ENCODE data around the gene POMGNT2. TPM values are rescaled to one million over a fixed set of nuclear protein-coding genes. Genes with fewer than 3 reads are reported as not detected.

Gene POMGNT2
- total and polyA plus RNA-seq, 2 donors (not counting 1 experiment from before 2014, with no cell fraction given) = 7.9 to 12.7 TPM

DNA sequence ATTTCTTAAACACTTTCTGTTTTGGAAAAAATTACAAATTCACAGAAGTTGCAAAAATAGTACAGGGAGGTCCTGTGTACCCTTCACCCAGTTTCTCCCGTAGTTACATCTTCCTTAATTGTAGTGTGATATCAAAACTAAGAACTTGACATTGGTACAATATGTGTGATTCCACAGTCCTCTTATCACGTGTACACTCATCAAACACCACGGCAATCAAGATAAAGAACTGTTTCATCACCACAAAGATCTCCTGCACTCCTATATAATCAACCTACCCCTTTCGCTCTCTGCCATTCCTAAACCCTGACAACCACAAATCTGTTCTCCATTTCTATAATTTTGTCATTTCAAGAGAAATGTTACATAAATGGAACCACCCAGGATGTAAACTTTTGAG, 31.4 kb downstream of the POMGNT2 start:
- H3K27me3 ChIP-seq (ENCODE audit: control insufficient read depth, insufficient read depth, low read length) = no peaks in the 10 kb centered on the region
- H3K27ac ChIP-seq (ENCODE audit: insufficient read depth, low read length) = no peak overlapping the region
- no peak overlapping the region for H3K9ac ChIP-seq (ENCODE audit: insufficient read depth, low read length)
- H2AFZ ChIP-seq (ENCODE audit: low read length) = no peak overlapping the region
- no peak for TF ChIP-seq EZH2 (IDR thresholded peaks at IDR 0.05; ENCODE audit: low read length, missing control alignments)
- TF ChIP-seq, protein P1, sequence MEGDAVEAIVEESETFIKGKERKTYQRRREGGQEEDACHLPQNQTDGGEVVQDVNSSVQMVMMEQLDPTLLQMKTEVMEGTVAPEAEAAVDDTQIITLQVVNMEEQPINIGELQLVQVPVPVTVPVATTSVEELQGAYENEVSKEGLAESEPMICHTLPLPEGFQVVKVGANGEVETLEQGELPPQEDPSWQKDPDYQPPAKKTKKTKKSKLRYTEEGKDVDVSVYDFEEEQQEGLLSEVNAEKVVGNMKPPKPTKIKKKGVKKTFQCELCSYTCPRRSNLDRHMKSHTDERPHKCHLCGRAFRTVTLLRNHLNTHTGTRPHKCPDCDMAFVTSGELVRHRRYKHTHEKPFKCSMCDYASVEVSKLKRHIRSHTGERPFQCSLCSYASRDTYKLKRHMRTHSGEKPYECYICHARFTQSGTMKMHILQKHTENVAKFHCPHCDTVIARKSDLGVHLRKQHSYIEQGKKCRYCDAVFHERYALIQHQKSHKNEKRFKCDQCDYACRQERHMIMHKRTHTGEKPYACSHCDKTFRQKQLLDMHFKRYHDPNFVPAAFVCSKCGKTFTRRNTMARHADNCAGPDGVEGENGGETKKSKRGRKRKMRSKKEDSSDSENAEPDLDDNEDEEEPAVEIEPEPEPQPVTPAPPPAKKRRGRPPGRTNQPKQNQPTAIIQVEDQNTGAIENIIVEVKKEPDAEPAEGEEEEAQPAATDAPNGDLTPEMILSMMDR (conservative IDR thresholded peaks at IDR 0.05 in 1 of 2, IDR thresholded peaks at IDR 0.05 in 1 of 2; ENCODE audit: low read depth in 1 of 2, low read length in 2 of 2) = no peak
- no peaks in the 10 kb centered on the region for H3K4me1 ChIP-seq (ENCODE audit: control insufficient read depth, extremely low read depth, insufficient read depth, low read length)
- H3K36me3 ChIP-seq (ENCODE audit: control insufficient read depth, insufficient read depth, low read length) = no peaks in the 10 kb centered on the region
- H3K9me3 ChIP-seq (ENCODE audit: control insufficient read depth, insufficient read depth, low read depth, low read length) = no peaks in the 10 kb centered on the region
- H3K4me3 ChIP-seq (replicated peaks in 1 of 4; ENCODE audit: control extremely low read depth in 1 of 4, insufficient read depth in 1 of 4, low read depth in 3 of 4, low read length in 4 of 4) = no peak overlapping the region
- DNase-seq (ENCODE audit: low read depth in 2 of 2) = no peak
- H3K79me2 ChIP-seq (ENCODE audit: control insufficient read depth, insufficient read depth, low read length) = no peaks in the 10 kb centered on the region
- no peak overlapping the region for H3K4me2 ChIP-seq (ENCODE audit: extremely low read depth, insufficient read depth, low read length)
- no peaks in the 10 kb centered on the region for H4K20me1 ChIP-seq (ENCODE audit: control insufficient read depth, extremely low read depth, insufficient read depth, low read length)

DNA sequence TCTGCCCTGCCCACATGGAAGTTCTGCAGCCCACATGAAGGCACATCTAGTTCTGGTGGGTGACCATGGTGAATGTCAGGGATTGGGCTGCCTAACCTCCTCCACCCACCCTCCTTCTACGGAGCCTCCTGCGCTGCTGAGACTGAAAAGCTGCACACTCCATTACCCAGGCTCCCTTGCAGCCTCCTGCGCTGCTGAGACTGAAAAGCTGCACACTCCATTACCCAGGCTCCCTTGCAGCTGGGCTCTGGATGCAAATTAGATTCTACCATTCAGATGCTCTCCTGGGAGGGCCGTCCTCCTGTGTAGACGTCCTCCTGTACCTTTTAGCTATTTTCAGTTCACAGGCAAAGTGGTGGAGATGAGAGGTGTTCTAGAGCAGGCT, 32.1 kb downstream of the POMGNT2 start:
- no peaks in the 10 kb centered on the region for H3K36me3 ChIP-seq (ENCODE audit: control insufficient read depth, insufficient read depth, low read length)
- no peak overlapping the region for H3K9ac ChIP-seq (ENCODE audit: insufficient read depth, low read length)
- no peak overlapping the region for H3K27ac ChIP-seq (ENCODE audit: insufficient read depth, low read length)
- no peaks in the 10 kb centered on the region for H3K4me1 ChIP-seq (ENCODE audit: control insufficient read depth, extremely low read depth, insufficient read depth, low read length)
- H4K20me1 ChIP-seq (ENCODE audit: control insufficient read depth, extremely low read depth, insufficient read depth, low read length) = no peaks in the 10 kb centered on the region
- no peak overlapping the region for H2AFZ ChIP-seq (ENCODE audit: low read length)
- no peaks in the 10 kb centered on the region for H3K79me2 ChIP-seq (ENCODE audit: control insufficient read depth, insufficient read depth, low read length)
- no peaks in the 10 kb centered on the region for H3K27me3 ChIP-seq (ENCODE audit: control insufficient read depth, insufficient read depth, low read length)
- DNase-seq (ENCODE audit: low read depth in 2 of 2) = no peak
- no peak overlapping the region for H3K4me3 ChIP-seq (replicated peaks in 1 of 4; ENCODE audit: control extremely low read depth in 1 of 4, insufficient read depth in 1 of 4, low read depth in 3 of 4, low read length in 4 of 4)
- TF ChIP-seq, protein P1 (conservative IDR thresholded peaks at IDR 0.05 in 1 of 2, IDR thresholded peaks at IDR 0.05 in 1 of 2; ENCODE audit: low read depth in 1 of 2, low read length in 2 of 2) = no peak
- no peak for TF ChIP-seq EZH2 (IDR thresholded peaks at IDR 0.05; ENCODE audit: low read length, missing control alignments)
- no peak overlapping the region for H3K4me2 ChIP-seq (ENCODE audit: extremely low read depth, insufficient read depth, low read length)
- no peaks in the 10 kb centered on the region for H3K9me3 ChIP-seq (ENCODE audit: control insufficient read depth, insufficient read depth, low read depth, low read length)

DNA sequence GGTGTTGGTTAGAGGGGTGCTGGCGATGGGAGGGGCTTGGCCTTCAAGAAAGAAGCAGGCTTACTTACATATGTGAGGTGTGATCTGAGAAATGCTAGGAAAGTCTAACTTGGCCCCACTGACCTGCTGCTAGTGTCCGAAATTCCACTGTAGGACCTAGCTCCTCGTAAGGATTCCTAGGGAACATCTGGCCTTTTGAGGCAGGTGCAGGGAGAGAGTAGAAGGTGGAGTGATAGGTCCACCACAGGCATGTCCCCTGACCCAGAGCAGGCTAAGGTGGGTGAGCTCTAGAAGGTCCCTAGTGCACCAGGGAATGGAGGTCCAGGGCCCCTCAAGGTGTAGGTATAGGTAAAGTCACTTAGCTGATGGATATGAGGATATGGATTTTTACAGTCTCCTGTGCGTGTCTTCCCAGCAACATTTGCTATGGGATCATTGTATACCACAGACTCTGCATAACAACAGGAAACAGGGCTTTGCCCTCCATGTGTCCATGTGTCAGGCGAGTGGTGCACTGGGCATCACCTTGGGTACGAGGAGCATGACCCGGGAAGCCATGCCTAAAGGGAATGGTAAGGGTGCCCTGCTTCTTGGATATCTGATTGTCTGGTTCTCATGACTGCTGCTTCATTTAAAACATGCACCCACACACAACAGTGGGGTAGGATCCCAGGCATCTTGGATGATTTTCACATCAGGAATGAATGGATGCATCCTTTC, 32.6 kb downstream of the POMGNT2 start:
- no peak overlapping the region for H3K9ac ChIP-seq (ENCODE audit: insufficient read depth, low read length)
- no peak overlapping the region for H3K27ac ChIP-seq (ENCODE audit: insufficient read depth, low read length)
- no peak overlapping the region for H3K4me3 ChIP-seq (replicated peaks in 1 of 4; ENCODE audit: control extremely low read depth in 1 of 4, insufficient read depth in 1 of 4, low read depth in 3 of 4, low read length in 4 of 4)
- H3K36me3 ChIP-seq (ENCODE audit: control insufficient read depth, insufficient read depth, low read length) = no peaks in the 10 kb centered on the region
- H3K4me1 ChIP-seq (ENCODE audit: control insufficient read depth, extremely low read depth, insufficient read depth, low read length) = no peaks in the 10 kb centered on the region
- no peak for TF ChIP-seq EZH2 (IDR thresholded peaks at IDR 0.05; ENCODE audit: low read length, missing control alignments)
- TF ChIP-seq, protein P1 (conservative IDR thresholded peaks at IDR 0.05 in 1 of 2, IDR thresholded peaks at IDR 0.05 in 1 of 2; ENCODE audit: low read depth in 1 of 2, low read length in 2 of 2) = no peak
- H3K9me3 ChIP-seq (ENCODE audit: control insufficient read depth, insufficient read depth, low read depth, low read length) = no peaks in the 10 kb centered on the region
- no peak overlapping the region for H2AFZ ChIP-seq (ENCODE audit: low read length)
- H3K4me2 ChIP-seq (ENCODE audit: extremely low read depth, insufficient read depth, low read length) = no peak overlapping the region
- no peaks in the 10 kb centered on the region for H4K20me1 ChIP-seq (ENCODE audit: control insufficient read depth, extremely low read depth, insufficient read depth, low read length)
- no peaks in the 10 kb centered on the region for H3K79me2 ChIP-seq (ENCODE audit: control insufficient read depth, insufficient read depth, low read length)
- no peak for DNase-seq (ENCODE audit: low read depth in 2 of 2)
- no peaks in the 10 kb centered on the region for H3K27me3 ChIP-seq (ENCODE audit: control insufficient read depth, insufficient read depth, low read length)

All from fibroblast of lung (primary cell).